Sigmoid colon (tissue), 4 donors: Measurements from ENCODE around the gene ZNF445.

Source experiments
- POLR2AphosphoS5 ChIP-seq, 4 donors: sonication (generic); formaldehyde crosslinking; IDR thresholded peaks; one replicate each; pipeline ENCODE4 v1.6.1; 2017; ENCODE audit warnings: antibody characterized with exemption in 4 of 4
- TF ChIP-seq, protein P1 (sequence below), 4 experiments: fragments of 450-650 bp in 3 of 4; fragments of 200-600 bp in 1 of 4; IDR thresholded peaks; one replicate each; pipeline ENCODE4 v1.5.1; 2016 to 2019; ENCODE audit warnings: antibody characterized with exemption in 4 of 4, mild to moderate bottlenecking in 3 of 4, moderate library complexity in 2 of 4

DNA sequence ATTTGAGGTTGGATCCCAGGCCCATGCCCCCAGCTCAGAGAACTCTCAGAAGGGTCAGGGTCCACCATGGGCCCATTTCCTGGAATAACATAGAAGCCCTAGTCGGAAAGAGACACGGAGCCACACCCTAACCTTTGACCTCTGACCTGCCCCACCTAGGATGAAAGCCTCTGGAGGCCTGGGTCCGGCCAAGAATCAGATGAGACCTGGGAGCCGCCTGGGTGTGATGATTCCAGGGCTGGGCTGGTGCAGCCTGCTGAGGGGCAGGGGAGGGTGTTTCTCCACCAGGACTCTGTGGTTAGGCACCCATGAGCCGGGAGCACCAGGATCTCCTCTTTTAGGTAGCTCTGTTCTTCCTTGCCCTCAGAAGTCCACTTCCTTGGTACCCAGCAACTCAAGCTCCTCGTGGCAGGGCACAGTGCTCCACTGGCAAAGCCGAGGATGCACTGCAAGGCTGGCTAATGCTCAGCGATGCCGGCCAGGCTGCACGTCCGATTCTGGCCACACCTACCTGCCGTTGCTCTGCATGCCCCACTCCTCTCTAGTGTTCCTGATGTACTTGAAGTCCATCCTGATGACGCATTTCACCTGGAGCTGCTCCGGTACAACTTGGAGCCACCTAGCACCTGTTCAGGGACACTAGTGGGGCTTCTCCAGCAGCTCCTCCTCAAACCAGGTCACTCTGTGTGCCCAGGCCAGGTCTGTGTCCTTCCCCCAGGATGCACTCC is 57.4 kb downstream of the ZNF445 start:
- TF ChIP-seq, protein P1, sequence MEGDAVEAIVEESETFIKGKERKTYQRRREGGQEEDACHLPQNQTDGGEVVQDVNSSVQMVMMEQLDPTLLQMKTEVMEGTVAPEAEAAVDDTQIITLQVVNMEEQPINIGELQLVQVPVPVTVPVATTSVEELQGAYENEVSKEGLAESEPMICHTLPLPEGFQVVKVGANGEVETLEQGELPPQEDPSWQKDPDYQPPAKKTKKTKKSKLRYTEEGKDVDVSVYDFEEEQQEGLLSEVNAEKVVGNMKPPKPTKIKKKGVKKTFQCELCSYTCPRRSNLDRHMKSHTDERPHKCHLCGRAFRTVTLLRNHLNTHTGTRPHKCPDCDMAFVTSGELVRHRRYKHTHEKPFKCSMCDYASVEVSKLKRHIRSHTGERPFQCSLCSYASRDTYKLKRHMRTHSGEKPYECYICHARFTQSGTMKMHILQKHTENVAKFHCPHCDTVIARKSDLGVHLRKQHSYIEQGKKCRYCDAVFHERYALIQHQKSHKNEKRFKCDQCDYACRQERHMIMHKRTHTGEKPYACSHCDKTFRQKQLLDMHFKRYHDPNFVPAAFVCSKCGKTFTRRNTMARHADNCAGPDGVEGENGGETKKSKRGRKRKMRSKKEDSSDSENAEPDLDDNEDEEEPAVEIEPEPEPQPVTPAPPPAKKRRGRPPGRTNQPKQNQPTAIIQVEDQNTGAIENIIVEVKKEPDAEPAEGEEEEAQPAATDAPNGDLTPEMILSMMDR (IDR thresholded peaks at IDR 0.05): no peak
- TF ChIP-seq POLR2AphosphoS5 (IDR thresholded peaks at IDR 0.05): no peak
